GM13977 (cell line): ENCODE measurements around the gene TUG1.

Experiments used
- DNase-seq: peaks from one replicate; pipeline ENCODE4 v3.0.0; 2012; ENCODE audit warnings: low spot score
- CTCF ChIP-seq: IDR thresholded peaks from 2 replicates; pipeline ENCODE4 v1.5.1; 2012; ENCODE audit warnings: mild to moderate bottlenecking, control low read depth; ENCODE audit not compliant: insufficient read depth; ENCODE audit errors: extremely low read depth, missing control alignments
- in situ Hi-C: fragments of 300-500 bp; cut with MboI; formaldehyde crosslinking; loops from one replicate; pipeline ENCODE4 v1.12.0; 2022; ENCODE audit warnings: low sequenced_read_pairs, low pct_unique_long_range_greater_than_20kb, mixed read lengths, inconsistent platforms; ENCODE audit not compliant: unreplicated experiment

TUG1 gene

GRCh38 chr22:30953206-30953605 lies 15.9 kb upstream of the TUG1 start:
- no peak for TF ChIP-seq CTCF
- in situ Hi-C loops: no loop called here
- no peak for DNase-seq

DNA sequence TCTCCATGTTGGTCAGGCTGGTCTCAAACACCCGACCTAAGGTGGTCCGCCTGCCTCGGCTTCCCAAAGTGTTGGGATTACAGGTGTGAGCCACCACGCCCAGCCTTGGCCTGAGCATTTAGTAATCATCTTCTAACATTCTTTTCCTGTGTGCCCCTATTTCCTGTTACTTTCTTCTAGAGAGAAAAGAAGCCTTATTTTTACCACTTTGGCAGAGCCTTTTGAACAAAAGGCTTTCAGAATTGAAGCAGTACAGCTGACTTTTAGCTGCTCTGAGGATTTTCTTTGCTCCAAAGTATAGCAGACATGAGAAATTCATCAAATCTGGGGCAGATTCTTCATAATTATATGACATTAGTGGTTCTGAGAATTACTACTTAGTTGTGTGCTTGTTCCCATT lies 13.9 kb upstream of the TUG1 start:
- no peak for TF ChIP-seq CTCF
- no peak for DNase-seq
- in situ Hi-C loops: no loop called here

GRCh38 chr22:30964858-30965257 lies 4.2 kb upstream of the TUG1 start:
- in situ Hi-C loops: no loop called here
- DNase-seq: no peak
- no peak for TF ChIP-seq CTCF

DNA sequence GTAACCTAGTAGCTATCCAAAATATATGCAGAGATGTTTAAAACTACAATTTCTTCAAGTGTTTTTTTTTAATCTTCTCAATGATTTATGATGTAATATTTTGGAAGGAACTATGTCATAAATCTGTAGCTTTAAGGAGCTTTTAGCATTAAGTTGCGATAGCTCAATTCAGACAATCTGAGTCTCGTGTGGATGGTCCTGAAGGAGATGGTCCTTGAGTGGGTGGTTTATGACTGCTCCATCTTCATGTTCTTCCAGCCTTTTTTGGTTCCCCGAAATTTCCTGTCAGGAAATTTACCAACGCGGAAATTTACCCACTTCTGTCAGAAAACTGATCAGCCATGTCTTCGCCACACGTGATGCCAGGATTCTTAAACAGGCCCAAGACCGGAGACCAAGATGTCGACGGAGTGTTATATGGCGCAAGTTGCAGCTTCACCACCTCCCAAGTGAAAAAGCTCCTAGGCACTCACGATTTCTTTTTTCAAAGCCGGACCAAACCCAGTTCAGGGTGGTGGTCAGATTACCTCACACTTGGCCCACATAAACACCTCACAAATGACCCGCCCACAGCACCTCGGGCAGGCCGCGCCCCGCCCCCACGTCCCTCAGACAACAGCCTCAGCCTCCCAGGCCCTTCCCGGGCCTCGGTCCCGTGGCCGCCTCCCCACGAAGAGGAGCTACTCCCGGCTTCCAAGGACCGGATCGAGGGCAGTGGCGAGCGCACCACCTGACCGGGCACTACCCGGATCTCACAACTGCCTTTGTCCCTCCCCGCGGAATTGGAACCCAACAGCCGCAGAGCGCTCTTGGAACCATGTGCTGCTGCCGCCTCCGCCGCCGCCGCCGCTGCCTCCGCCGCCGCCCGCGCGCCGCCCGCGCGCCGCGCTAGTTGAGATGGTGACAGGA lies 796 bp upstream of the TUG1 start, which contains the start of gene MORC2:
Gene MORC2, minus strand, starts transcription at position 760 of the 909 bp plus-strand sequence. CDS start 885 bp downstream, outside the sequence.
- no peak for DNase-seq
- TF ChIP-seq CTCF: no peak
- in situ Hi-C loops: no loop called here

- no peak for DNase-seq
- TF ChIP-seq CTCF: no peak
- in situ Hi-C loops: no loop called here
Measured at GRCh38 chr22:30969532-30970355, 679 bp downstream of the TUG1 start.

- DNase-seq: no peak
Measured at GRCh38 chr22:30970356-30970746, 1.3 kb downstream of the TUG1 start.

More at GRCh38 chr22:30970356-30970746, 1.3 kb downstream of the TUG1 start:
- TF ChIP-seq CTCF: no peak
- in situ Hi-C loops: no loop called here
